ENCODE measurements around the gene RASGRF2.

The RASGRF2 gene

DNA sequence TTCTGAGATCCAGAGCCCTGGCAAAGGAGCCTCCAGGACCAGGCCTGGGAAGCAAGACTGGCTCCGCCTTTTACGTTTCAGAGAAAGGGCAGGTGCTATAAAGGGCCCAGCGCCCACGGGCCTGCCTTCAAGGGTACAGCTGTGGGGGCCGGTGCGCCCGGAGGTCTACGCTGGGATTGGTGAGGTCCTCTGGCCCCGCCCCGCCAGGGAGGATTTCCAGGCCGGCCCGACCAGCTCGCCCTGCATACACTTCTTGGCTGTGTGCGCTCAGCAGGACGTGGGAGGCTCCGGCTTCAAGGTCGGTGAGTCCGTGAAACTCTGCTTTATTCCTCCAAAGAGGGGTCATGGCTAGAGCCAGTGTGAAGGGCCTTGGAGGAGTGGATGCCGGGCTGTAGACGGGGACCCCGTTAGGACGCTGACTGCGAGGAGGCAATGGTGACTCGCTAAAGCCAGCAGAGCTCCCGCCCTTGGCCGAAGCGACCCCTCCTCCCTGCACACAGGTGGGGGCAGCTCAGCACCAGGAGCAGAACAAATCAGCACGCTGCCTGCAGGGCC, 273.0 kb downstream of the RASGRF2 start, which contains the start of gene CKMT2:
Gene CKMT2, plus strand, starts transcription at position 243 of the 555 bp plus-strand sequence. CDS start 17,811 bp downstream, outside the sequence.
- H3K27me3 ChIP-seq: no peaks in the 10 kb centered on the region
- no peaks in the 10 kb centered on the region for H3K9me3 ChIP-seq
- TF ChIP-seq, protein P1, sequence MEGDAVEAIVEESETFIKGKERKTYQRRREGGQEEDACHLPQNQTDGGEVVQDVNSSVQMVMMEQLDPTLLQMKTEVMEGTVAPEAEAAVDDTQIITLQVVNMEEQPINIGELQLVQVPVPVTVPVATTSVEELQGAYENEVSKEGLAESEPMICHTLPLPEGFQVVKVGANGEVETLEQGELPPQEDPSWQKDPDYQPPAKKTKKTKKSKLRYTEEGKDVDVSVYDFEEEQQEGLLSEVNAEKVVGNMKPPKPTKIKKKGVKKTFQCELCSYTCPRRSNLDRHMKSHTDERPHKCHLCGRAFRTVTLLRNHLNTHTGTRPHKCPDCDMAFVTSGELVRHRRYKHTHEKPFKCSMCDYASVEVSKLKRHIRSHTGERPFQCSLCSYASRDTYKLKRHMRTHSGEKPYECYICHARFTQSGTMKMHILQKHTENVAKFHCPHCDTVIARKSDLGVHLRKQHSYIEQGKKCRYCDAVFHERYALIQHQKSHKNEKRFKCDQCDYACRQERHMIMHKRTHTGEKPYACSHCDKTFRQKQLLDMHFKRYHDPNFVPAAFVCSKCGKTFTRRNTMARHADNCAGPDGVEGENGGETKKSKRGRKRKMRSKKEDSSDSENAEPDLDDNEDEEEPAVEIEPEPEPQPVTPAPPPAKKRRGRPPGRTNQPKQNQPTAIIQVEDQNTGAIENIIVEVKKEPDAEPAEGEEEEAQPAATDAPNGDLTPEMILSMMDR (IDR thresholded peaks at IDR 0.05; ENCODE audit: low read depth, low read length): no peak
- no peak within 1 kb of the TSS for H3K4me3 ChIP-seq (ENCODE audit: low read depth, low read length)
- H3K36me3 ChIP-seq: no peaks in the 10 kb centered on the region
- DNase-seq: no peak
- no peaks in the 10 kb centered on the region for H3K4me1 ChIP-seq

DNA sequence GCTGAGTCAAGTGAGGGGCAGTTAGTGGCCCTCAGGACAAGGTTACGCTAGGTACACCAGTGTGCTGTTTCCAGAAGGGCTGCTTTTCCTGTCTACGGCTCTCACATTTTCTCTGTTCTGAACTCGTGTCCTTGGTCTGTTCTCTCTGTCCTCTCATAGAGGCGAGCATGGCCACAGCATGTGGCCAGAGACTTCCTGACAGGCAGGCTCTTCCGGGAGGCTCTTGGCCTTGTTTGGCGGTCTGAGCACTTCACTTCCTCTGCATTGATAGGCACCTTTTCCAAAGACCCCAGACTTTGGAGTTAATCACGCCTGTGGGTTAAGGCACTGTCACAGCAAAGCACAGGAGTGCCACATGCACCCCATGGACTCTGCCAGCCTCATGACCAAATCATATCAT, 274.1 kb downstream of the RASGRF2 start:
- Histone ChIP-seq H3K36me3 (no peaks in the 10 kb centered on the region), H3K9me3 (no peaks in the 10 kb centered on the region), H3K4me3 (ENCODE audit: low read depth, low read length) (no peak overlapping the region), H3K4me1 (no peaks in the 10 kb centered on the region), H3K27me3 (no peaks in the 10 kb centered on the region)
- TF ChIP-seq, protein P1 (IDR thresholded peaks at IDR 0.05; ENCODE audit: low read depth, low read length): no peak
- DNase-seq: no peak

DNA sequence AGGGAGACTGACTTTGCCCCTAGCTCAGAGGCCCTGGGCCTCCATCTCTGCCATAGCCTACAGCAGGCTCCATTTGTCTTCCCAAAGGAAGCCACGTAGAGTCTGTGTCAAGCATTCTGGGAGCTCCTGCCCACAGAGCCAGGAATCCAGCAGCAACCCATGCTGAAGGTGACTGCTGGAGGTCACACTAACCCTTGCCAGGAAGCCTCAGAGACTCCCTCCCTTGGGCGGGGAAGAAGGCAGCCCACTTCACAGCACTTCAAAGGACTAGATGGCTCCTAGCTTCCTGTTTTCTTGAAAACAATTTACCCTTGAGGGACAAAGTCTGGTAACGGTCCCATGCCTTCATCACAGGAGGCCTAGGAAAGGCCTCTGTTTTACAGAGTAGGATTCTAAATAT, 274.6 kb downstream of the RASGRF2 start:
- TF ChIP-seq, protein P1 (IDR thresholded peaks at IDR 0.05; ENCODE audit: low read depth, low read length): no peak
- no peak overlapping the region for H3K4me3 ChIP-seq (ENCODE audit: low read depth, low read length)
- no peaks in the 10 kb centered on the region for H3K27me3 ChIP-seq
- no peak for DNase-seq
- no peaks in the 10 kb centered on the region for H3K4me1 ChIP-seq
- no peaks in the 10 kb centered on the region for H3K9me3 ChIP-seq
- no peaks in the 10 kb centered on the region for H3K36me3 ChIP-seq

DNA sequence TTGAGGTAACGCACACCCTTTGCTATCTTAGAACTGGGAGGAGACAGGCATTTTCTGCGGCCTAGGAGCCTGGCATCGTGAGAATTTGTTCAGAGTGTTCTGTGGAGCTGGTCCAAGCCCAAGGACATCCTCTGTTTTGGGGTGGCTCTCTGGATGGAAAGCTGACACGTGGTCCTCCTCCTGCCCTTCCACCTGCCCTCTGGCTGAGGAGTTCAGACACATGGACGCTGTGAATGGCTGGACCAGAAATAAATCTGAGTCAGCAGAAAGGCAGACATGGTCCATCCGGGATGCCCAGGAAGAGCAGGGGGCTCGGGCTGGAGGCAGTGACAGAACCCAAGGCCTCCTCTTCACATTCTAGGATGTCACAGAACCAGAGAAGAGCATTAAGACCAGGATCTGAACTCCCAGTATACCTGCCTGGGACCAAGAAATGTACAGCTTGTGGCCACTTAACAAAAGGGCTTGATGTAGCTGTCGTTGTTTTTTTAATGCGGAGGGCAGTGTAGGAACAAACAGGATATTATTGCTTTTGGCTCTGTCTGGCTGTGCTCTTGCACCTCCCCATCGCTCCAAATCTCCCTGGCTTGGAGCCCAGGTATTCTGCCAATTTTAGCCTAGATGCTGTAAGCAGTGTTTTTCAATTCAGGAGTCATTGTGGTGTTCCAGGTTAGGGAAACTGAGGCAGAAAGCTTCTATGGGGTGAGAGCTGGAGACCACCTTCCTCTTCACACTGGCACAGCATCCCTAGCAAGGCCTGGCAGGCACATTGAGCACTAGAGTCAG, 275.3 kb downstream of the RASGRF2 start:
- Histone ChIP-seq H3K4me1 (no peaks in the 10 kb centered on the region), H3K36me3 (no peaks in the 10 kb centered on the region), H3K27me3 (no peaks in the 10 kb centered on the region), H3K9me3 (no peaks in the 10 kb centered on the region), H3K4me3 (ENCODE audit: low read depth, low read length) (no peak overlapping the region)
- no peak for DNase-seq
- TF ChIP-seq, protein P1 (IDR thresholded peaks at IDR 0.05; ENCODE audit: low read depth, low read length): no peak

DNA sequence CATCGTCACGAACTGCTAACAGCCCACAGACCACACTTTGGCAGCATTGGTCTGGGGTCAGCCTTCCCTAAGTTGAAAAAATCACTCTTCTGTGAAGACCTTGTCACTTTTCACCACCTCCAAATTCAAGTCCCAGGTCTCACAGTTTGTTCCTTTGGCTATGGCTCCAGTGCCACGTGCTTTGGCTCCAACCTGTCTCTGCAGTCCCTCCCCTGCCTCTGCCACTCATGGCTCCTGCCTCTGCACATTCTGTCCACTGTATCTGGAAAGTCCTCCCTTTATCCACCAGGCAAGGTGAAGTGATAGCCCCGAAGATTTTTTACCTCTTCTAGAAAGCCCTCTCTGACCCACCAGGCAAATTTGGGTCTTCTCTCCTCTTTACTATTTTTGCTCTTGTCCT, 278.3 kb downstream of the RASGRF2 start:
- Histone ChIP-seq H3K36me3 (no peaks in the 10 kb centered on the region), H3K9me3 (no peaks in the 10 kb centered on the region), H3K4me1 (peaks cover 6% of the 10 kb centered on the region), H3K4me3 (ENCODE audit: low read depth, low read length) (no peak overlapping the region), H3K27me3 (no peaks in the 10 kb centered on the region)
- TF ChIP-seq, protein P1 (IDR thresholded peaks at IDR 0.05; ENCODE audit: low read depth, low read length): no peak
- DNase-seq: no peak

DNA sequence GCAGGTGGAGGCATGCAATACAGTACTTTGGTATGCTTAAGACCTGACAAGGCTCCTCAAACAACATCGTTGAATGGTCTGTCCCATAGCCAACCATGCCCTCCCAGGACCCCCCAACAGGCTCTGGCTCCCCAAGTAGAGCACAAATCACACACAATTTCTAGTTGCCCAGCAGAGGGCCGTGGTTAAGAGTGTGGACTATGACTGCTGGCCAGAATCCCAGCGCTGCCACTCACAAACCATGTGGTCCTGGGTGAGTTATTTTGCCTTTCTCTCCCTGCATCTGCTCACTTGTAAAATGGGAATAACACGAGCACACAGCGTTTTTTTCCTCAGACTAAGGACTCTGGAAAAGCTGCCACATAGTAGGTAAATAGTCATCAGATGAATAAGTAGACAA, 279.4 kb downstream of the RASGRF2 start:
- Histone ChIP-seq H3K9me3 (no peaks in the 10 kb centered on the region), H3K4me1 (peaks cover 6% of the 10 kb centered on the region), H3K36me3 (no peaks in the 10 kb centered on the region), H3K27me3 (no peaks in the 10 kb centered on the region), H3K4me3 (ENCODE audit: low read depth, low read length) (no peak overlapping the region)
- DNase-seq: no peak
- TF ChIP-seq, protein P1 (IDR thresholded peaks at IDR 0.05; ENCODE audit: low read depth, low read length): no peak
